HCT116 (cell line): ENCODE measurements around the gene FAM83B. TPM values are rescaled to one million over a fixed set of nuclear protein-coding genes. Genes with fewer than 3 reads are reported as not detected.

ENCODE experiments used
- ATAC-seq: fragments of 200-7000 bp; cut with Tn5 transposase; 2 replicates; pipeline ENCODE4 v1.9.1; 2020; ENCODE audit warnings: mild to moderate bottlenecking, moderate library complexity
- BruUV-seq: library from RNA; stranded (reverse); fragments of 400-500 nt; replicated peaks from 2 replicates; lab custom pipeline; 2021; lab: Mats Ljungman, UMichigan
- CTCF ChIA-PET: fragments of 300-600 bp; sonication (Branson Sonifier 250); formaldehyde crosslinking; loops from one replicate; lab custom pipeline; 2021; ENCODE audit warnings: antibody characterized with exemption; lab: Charles Lee
- POLR2A ChIA-PET: fragments of 300-600, 350-600 bp; sonication (Branson Sonifier 250); formaldehyde crosslinking; loops from one replicate; lab custom pipeline; 2021; ENCODE audit warnings: antibody characterized with exemption; lab: Charles Lee
- RAD21 ChIA-PET, 2 experiments: fragments of 300-600 bp; sonication (Branson Sonifier 250); formaldehyde crosslinking; loops; one replicate each; lab custom pipeline; 2023; ENCODE audit warnings: low total read pairs in 2 of 2; ENCODE audit not compliant: uncharacterized antibody in 2 of 2, unreplicated experiment in 2 of 2, low non-redundant PET in 1 of 2; lab: Charles Lee
- DNase-seq: peaks from one replicate; pipeline ENCODE4 v3.0.0-alpha.2; 2010; ENCODE audit warnings: low read depth, low spot score
- H2AFZ ChIP-seq: fragments of 200-600 bp; shearing (Covaris generic), sonication (generic); 2 replicates; pipeline ENCODE4 v1.6.1; 2017; ENCODE audit warnings: low read depth, mixed run types, mixed read lengths, antibody characterized with exemption, low read length; ENCODE audit not compliant: poor library complexity, severe bottlenecking
- H3K27ac ChIP-seq: 2 replicates; pipeline ENCODE4 v1.5.1; 2012; ENCODE audit warnings: low read depth, low read length
- H3K27me3 ChIP-seq: fragments of 200-600 bp; sonication (generic); 2 replicates; pipeline ENCODE4 v1.6.1; 2016; ENCODE audit warnings: mixed run types, low read length, mixed read lengths; ENCODE audit not compliant: insufficient read depth
- H3K36me3 ChIP-seq, 2 experiments: fragments of 200-500 bp in 1 of 2; fragments of 200-600 bp in 1 of 2; sonication (Bioruptor generic) in 1 of 2; sonication (generic) in 1 of 2; 2 replicates each; pipeline versions ENCODE4 v1.5.1 to v1.6.1; 2014 to 2016; ENCODE audit warnings: low read length in 2 of 2, inconsistent platforms in 1 of 2, mixed read lengths in 1 of 2, mixed run types in 1 of 2; ENCODE audit not compliant: insufficient read depth in 2 of 2, control insufficient read depth in 1 of 2
- H3K4me1 ChIP-seq, 2 experiments: fragments of 200-600 bp in 1 of 2; sonication (generic) in 1 of 2; 2 replicates each; pipeline versions ENCODE4 v1.5.1 to v1.6.1; 2012 to 2017; ENCODE audit warnings: low read length in 2 of 2, inconsistent platforms in 1 of 2, mild to moderate bottlenecking in 1 of 2, mixed read lengths in 1 of 2, mixed run types in 1 of 2, moderate library complexity in 1 of 2; ENCODE audit not compliant: insufficient read depth in 2 of 2, control insufficient read depth in 1 of 2
- H3K4me2 ChIP-seq: fragments of 200-600 bp; sonication (generic); 2 replicates; pipeline ENCODE4 v1.6.1; 2017; ENCODE audit warnings: mixed run types, low read length, mixed read lengths
- H3K4me3 ChIP-seq, 2 experiments: fragments of 200-600 bp in 1 of 2; sonication (generic) in 1 of 2; replicated peaks in 1 of 2; 2 replicates each; pipeline ENCODE4 v1.5.1; 2011 to 2016; ENCODE audit warnings: low read length in 2 of 2, control low read depth in 1 of 2, low read depth in 1 of 2, mild to moderate bottlenecking in 1 of 2, mixed read lengths in 1 of 2, mixed run types in 1 of 2
- H3K79me2 ChIP-seq: fragments of 200-600 bp; sonication (generic); 2 replicates; pipeline ENCODE4 v1.6.1; 2017; ENCODE audit warnings: mild to moderate bottlenecking, mixed run types, low read length, moderate library complexity, mixed read lengths; ENCODE audit not compliant: insufficient read depth
- H3K9ac ChIP-seq: fragments of 200-600 bp; sonication (generic); 2 replicates; pipeline ENCODE4 v1.6.1; 2016; ENCODE audit warnings: low read length, mixed read lengths
- H3K9me2 ChIP-seq: fragments of 200-600 bp; sonication (generic), shearing (Covaris generic); 2 replicates; pipeline ENCODE4 v1.6.1; 2017; ENCODE audit warnings: mixed run types, mild to moderate bottlenecking, moderate library complexity; ENCODE audit not compliant: insufficient read depth
- H3K9me3 ChIP-seq, 2 experiments: fragments of 200-500 bp in 1 of 2; fragments of 200-600 bp in 1 of 2; sonication (Bioruptor generic) in 1 of 2; sonication (generic) in 1 of 2; 2 replicates each; pipeline ENCODE4 v1.6.1; 2014 to 2017; ENCODE audit warnings: low read length in 2 of 2, mixed read lengths in 2 of 2, inconsistent platforms in 1 of 2, low read depth in 1 of 2, mild to moderate bottlenecking in 1 of 2, mixed run types in 1 of 2, moderate library complexity in 1 of 2; ENCODE audit not compliant: control insufficient read depth in 1 of 2, insufficient read depth in 1 of 2
- H4K20me1 ChIP-seq: fragments of 200-600 bp; sonication (generic), shearing (Covaris generic); 2 replicates; pipeline ENCODE4 v1.6.1; 2017; ENCODE audit warnings: mixed run types, mild to moderate bottlenecking, moderate library complexity; ENCODE audit not compliant: insufficient read depth
- CEBPB ChIP-seq: IDR thresholded peaks from 2 replicates; pipeline ENCODE4 v1.6.1; 2012; ENCODE audit warnings: low read depth
- EGR1 ChIP-seq: IDR thresholded peaks from 2 replicates; pipeline ENCODE4 v1.6.1; 2012; ENCODE audit warnings: low read depth
- ELF1 ChIP-seq: IDR thresholded peaks from 2 replicates; pipeline ENCODE4 v1.6.1; 2012; ENCODE audit warnings: low read depth, borderline replicate concordance
- EZH2 ChIP-seq: fragments of 200-600 bp; sonication (generic); IDR thresholded peaks from 2 replicates; pipeline ENCODE4 v1.6.1; 2017; ENCODE audit warnings: antibody characterized with exemption, mixed run types
- EZH2phosphoT487 ChIP-seq: fragments of 200-600 bp; IDR thresholded peaks from 2 replicates; pipeline ENCODE4 v1.6.1; 2018; ENCODE audit warnings: antibody characterized with exemption, borderline replicate concordance
- JUND ChIP-seq: IDR thresholded peaks from 2 replicates; pipeline ENCODE4 v1.6.1; 2012
- POLR2A ChIP-seq: IDR thresholded peaks from 2 replicates; pipeline ENCODE4 v1.7.0; 2011; ENCODE audit warnings: borderline replicate concordance; ENCODE audit not compliant: insufficient read depth, insufficient read length; ENCODE audit errors: extremely low read depth
- POLR2AphosphoS5 ChIP-seq: IDR thresholded peaks from 2 replicates; pipeline ENCODE4 v1.6.1; 2011; ENCODE audit warnings: mild to moderate bottlenecking, low read depth, low read length, moderate library complexity
- RAD21 ChIP-seq: IDR thresholded peaks from 2 replicates; pipeline ENCODE4 v1.6.1; 2012; ENCODE audit warnings: low read depth, mild to moderate bottlenecking
- SIN3A ChIP-seq: IDR thresholded peaks from 2 replicates; pipeline ENCODE4 v1.6.1; 2012; ENCODE audit warnings: low read depth
- SP1 ChIP-seq: IDR thresholded peaks from 2 replicates; pipeline ENCODE4 v1.6.1; 2012; ENCODE audit warnings: low read depth
- SRF ChIP-seq: IDR thresholded peaks from 2 replicates; pipeline ENCODE4 v1.6.1; 2012; ENCODE audit warnings: low read depth
- TCF7L2 ChIP-seq: IDR thresholded peaks from 2 replicates; pipeline ENCODE4 v1.7.0; 2011; ENCODE audit warnings: borderline replicate concordance, inconsistent platforms; ENCODE audit not compliant: insufficient read depth, insufficient read length; ENCODE audit errors: extremely low read depth
- ZFX ChIP-seq: fragments of 450-650 bp; IDR thresholded peaks from 2 replicates; pipeline ENCODE4 v1.6.1; 2017
- ZNF274 ChIP-seq: fragments of 200-500 bp; sonication (Bioruptor generic); IDR thresholded peaks from 2 replicates; pipeline ENCODE4 v1.6.1; 2014; ENCODE audit warnings: mild to moderate bottlenecking, low read depth, low read length, inconsistent platforms
- intact Hi-C: fragments of 100-400 bp; cut with micrococcal nuclease; formaldehyde crosslinking; loops from 2 replicates; pipeline ENCODE4 v1.10.0; 2022
- total RNA-seq: library from RNA; stranded (reverse); gene quantifications from one replicate; pipeline ENCODE4 v1.2.1, GENCODE V29; 2021; ENCODE audit not compliant: unreplicated experiment
- TF ChIP-seq, protein P1 (sequence below): IDR thresholded peaks from 2 replicates; pipeline ENCODE4 v1.6.1; 2011; ENCODE audit warnings: mild to moderate bottlenecking, low read length, moderate library complexity; ENCODE audit not compliant: insufficient replicate concordance; ENCODE audit errors: extremely low read depth
- TF ChIP-seq, protein P2 (sequence below): IDR thresholded peaks from 2 replicates; pipeline ENCODE4 v1.6.1; 2012
- TF ChIP-seq, protein P3 (sequence below), 3 experiments: fragments of 200-600 bp in 1 of 3; sonication (generic) in 1 of 3; IDR thresholded peaks in 2 of 3; conservative IDR thresholded peaks in 1 of 3; 2 replicates each; pipeline ENCODE4 v1.5.1; 2012 to 2017; ENCODE audit warnings: low read depth in 2 of 3, low read length in 2 of 3, antibody characterized with exemption in 1 of 3, borderline replicate concordance in 1 of 3, control low read depth in 1 of 3, mild to moderate bottlenecking in 1 of 3, mixed read lengths in 1 of 3, mixed run types in 1 of 3, moderate library complexity in 1 of 3; ENCODE audit not compliant: insufficient read depth in 1 of 3
- TF ChIP-seq, protein P4 (sequence below): IDR thresholded peaks from 2 replicates; pipeline ENCODE4 v1.6.1; 2012

FAM83B gene
- total RNA-seq, 1 experiment from 2014 or later: 16.9 TPM

DNA sequence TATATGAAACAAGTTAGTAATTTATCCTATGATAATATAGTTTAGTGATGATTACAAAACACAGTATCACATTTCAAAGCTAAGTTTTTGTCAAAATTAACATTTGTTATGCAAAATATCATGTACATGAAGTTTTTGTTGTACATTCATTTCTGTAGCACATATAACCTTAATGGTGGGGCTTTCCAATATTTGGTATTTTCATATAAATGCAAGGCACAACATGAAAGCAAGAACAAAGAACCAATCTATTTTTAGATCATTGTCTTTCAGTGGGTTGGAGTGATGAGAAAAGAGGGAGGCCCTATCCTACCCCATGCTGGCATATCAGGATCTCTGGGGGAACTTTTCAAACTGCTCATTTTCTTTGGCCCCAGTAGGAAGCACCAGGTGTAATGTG is 53.4 kb downstream of the FAM83B start (continued):
- TF ChIP-seq, protein P1, sequence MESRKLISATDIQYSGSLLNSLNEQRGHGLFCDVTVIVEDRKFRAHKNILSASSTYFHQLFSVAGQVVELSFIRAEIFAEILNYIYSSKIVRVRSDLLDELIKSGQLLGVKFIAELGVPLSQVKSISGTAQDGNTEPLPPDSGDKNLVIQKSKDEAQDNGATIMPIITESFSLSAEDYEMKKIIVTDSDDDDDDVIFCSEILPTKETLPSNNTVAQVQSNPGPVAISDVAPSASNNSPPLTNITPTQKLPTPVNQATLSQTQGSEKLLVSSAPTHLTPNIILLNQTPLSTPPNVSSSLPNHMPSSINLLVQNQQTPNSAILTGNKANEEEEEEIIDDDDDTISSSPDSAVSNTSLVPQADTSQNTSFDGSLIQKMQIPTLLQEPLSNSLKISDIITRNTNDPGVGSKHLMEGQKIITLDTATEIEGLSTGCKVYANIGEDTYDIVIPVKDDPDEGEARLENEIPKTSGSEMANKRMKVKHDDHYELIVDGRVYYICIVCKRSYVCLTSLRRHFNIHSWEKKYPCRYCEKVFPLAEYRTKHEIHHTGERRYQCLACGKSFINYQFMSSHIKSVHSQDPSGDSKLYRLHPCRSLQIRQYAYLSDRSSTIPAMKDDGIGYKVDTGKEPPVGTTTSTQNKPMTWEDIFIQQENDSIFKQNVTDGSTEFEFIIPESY: no peak
- TF ChIP-seq SIN3A (no peak), ELF1 (no peak), POLR2A (no peak), EZH2 (no peak)

DNA sequence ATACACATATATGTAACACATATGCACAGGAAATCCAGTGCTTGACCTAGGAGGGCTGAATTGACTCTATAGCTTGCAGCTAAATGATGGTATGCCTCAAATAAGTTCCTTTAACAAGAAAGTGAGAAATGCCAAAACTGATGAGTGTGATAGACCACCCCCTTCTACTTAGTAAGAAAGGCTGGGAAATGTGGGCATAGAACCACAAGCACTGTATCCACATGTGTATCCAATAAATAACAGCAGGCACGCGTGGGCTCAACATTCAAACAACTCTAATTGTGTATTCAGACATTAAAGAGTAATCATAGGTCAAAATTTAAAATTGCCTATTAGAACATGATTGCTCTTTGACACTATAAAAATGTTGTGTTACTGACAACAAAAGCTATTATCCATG is 54.1 kb downstream of the FAM83B start:
- no TSS peak for BruUV-seq
- intact Hi-C loops: no loop called here
- ChIA-PET POLR2A (no interaction called here), RAD21 (no interaction called here), CTCF (no interaction called here)
- DNase-seq (no peak), ATAC-seq (no peak)
- no peak overlapping the region for H2AFZ ChIP-seq
- H3K27ac ChIP-seq: no peak overlapping the region
- no peak overlapping the region for H3K4me3 ChIP-seq
- no peak overlapping the region for H3K9ac ChIP-seq
- H3K36me3 ChIP-seq: no peaks in the 10 kb centered on the region
- peaks cover 0 to 10% of the 10 kb centered on the region in 2 experiments; a peak in 1 of 4 replicates for H3K4me1 ChIP-seq
- H3K4me2 ChIP-seq: no peak overlapping the region
- no peaks in the 10 kb centered on the region for H4K20me1 ChIP-seq
- H3K9me3 ChIP-seq: no peaks in the 10 kb centered on the region
- no peaks in the 10 kb centered on the region for H3K27me3 ChIP-seq
- TF ChIP-seq, protein P1: no peak
- TF ChIP-seq, protein P2, sequence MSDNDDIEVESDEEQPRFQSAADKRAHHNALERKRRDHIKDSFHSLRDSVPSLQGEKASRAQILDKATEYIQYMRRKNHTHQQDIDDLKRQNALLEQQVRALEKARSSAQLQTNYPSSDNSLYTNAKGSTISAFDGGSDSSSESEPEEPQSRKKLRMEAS: no peak
- TF ChIP-seq EZH2phosphoT487: no peak
- TF ChIP-seq POLR2AphosphoS5: no peak
- no peak for TF ChIP-seq JUND
- no peak for TF ChIP-seq SIN3A
- TF ChIP-seq SP1: no peak
- TF ChIP-seq EGR1: no peak
- no peak for TF ChIP-seq TCF7L2
- TF ChIP-seq, protein P3, sequence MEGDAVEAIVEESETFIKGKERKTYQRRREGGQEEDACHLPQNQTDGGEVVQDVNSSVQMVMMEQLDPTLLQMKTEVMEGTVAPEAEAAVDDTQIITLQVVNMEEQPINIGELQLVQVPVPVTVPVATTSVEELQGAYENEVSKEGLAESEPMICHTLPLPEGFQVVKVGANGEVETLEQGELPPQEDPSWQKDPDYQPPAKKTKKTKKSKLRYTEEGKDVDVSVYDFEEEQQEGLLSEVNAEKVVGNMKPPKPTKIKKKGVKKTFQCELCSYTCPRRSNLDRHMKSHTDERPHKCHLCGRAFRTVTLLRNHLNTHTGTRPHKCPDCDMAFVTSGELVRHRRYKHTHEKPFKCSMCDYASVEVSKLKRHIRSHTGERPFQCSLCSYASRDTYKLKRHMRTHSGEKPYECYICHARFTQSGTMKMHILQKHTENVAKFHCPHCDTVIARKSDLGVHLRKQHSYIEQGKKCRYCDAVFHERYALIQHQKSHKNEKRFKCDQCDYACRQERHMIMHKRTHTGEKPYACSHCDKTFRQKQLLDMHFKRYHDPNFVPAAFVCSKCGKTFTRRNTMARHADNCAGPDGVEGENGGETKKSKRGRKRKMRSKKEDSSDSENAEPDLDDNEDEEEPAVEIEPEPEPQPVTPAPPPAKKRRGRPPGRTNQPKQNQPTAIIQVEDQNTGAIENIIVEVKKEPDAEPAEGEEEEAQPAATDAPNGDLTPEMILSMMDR (IDR thresholded peaks at IDR 0.05 in 2 of 3, conservative IDR thresholded peaks at IDR 0.05 in 1 of 3; ENCODE audit: borderline replicate concordance in 1 of 3, insufficient read depth in 1 of 3, low read depth in 2 of 3, low read length in 2 of 3): no peak
- TF ChIP-seq ZFX: no peak
- no peak for TF ChIP-seq CEBPB
- TF ChIP-seq ZNF274: no peak
- no peak for TF ChIP-seq POLR2A
- no peak for TF ChIP-seq SRF
- no peak for TF ChIP-seq EZH2
- no peak for TF ChIP-seq RAD21
- TF ChIP-seq, protein P4, sequence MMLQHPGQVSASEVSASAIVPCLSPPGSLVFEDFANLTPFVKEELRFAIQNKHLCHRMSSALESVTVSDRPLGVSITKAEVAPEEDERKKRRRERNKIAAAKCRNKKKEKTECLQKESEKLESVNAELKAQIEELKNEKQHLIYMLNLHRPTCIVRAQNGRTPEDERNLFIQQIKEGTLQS: no peak
- H3K9me2 ChIP-seq: no peaks in the 10 kb centered on the region
- H3K79me2 ChIP-seq: no peaks in the 10 kb centered on the region
